ENCODE measurements around the gene CTXN1.
A peak's percentile ranks its signal among the peaks of the same experiment; 100 is the strongest.
"Not testable (repeated sequence)": the region's sequence is repeated elsewhere in the genome, so short reads cannot be mapped to it uniquely, and the experiment has no call there.

Gene CTXN1

GRCh38 chr19:7926021-7926726 is at the start of gene CTXN1:
Gene CTXN1 (minus strand): TSS chr19:7926135. CDS start chr19:7925538, 597 bp downstream.
- DNase-seq (ENCODE audit: low spot score) = peak; percentile 88

GRCh38 chr19:7975037-7975436 is 49.1 kb upstream of the CTXN1 start:
- DNase-seq (ENCODE audit: low spot score) = no peak

- DNase-seq (ENCODE audit: low spot score) = no peak
Observed at GRCh38 chr19:7973883-7974282, 47.9 kb upstream of the CTXN1 start.

- DNase-seq (ENCODE audit: low spot score) = no peak
Observed at GRCh38 chr19:7971553-7972520, 45.9 kb upstream of the CTXN1 start.

GRCh38 chr19:7970716-7971448 is 44.9 kb upstream of the CTXN1 start:
- DNase-seq (ENCODE audit: low spot score) = peak; percentile 71

- no peak for DNase-seq (ENCODE audit: low spot score)
Observed at GRCh38 chr19:7969555-7969939, 43.6 kb upstream of the CTXN1 start.

GRCh38 chr19:7968796-7969554 is 43.0 kb upstream of the CTXN1 start:
- peak; percentile 48 for DNase-seq (ENCODE audit: low spot score)

- DNase-seq (ENCODE audit: low spot score) = no peak
Observed at GRCh38 chr19:7968008-7968795, 42.3 kb upstream of the CTXN1 start.

- DNase-seq (ENCODE audit: low spot score) = no peak
Observed at GRCh38 chr19:7965921-7966665, 40.2 kb upstream of the CTXN1 start.

GRCh38 chr19:7965259-7965841 is 39.4 kb upstream of the CTXN1 start:
- no peak for DNase-seq (ENCODE audit: low spot score)

GRCh38 chr19:7963566-7963965 is 37.6 kb upstream of the CTXN1 start:
- no peak for DNase-seq (ENCODE audit: low spot score)

GRCh38 chr19:7962644-7963268 is 36.8 kb upstream of the CTXN1 start:
- DNase-seq (ENCODE audit: low spot score) = no peak

- DNase-seq (ENCODE audit: low spot score) = no peak
Observed at GRCh38 chr19:7961920-7962626, 36.1 kb upstream of the CTXN1 start.

- DNase-seq (ENCODE audit: low spot score) = not testable (repeated sequence)
Observed at GRCh38 chr19:7961082-7961481, 35.1 kb upstream of the CTXN1 start.

GRCh38 chr19:7959211-7959610 is 33.3 kb upstream of the CTXN1 start:
- DNase-seq (ENCODE audit: low spot score) = no peak

- no peak for DNase-seq (ENCODE audit: low spot score)
Observed at GRCh38 chr19:7955696-7956095, 29.8 kb upstream of the CTXN1 start.

- DNase-seq (ENCODE audit: low spot score) = no peak
Observed at GRCh38 chr19:7953576-7953975, 27.6 kb upstream of the CTXN1 start.

- DNase-seq (ENCODE audit: low spot score) = peak; percentile 35
Observed at GRCh38 chr19:7953060-7953459, 27.1 kb upstream of the CTXN1 start.

- DNase-seq (ENCODE audit: low spot score) = no peak
Observed at GRCh38 chr19:7947939-7948338, 22.0 kb upstream of the CTXN1 start.
